Activated T-helper 9 cell treated with anti-CD3 and anti-CD28 coated beads, Interleukin-2, amount 50 U/mL, for 16 hours (primary cell): Measurements from ENCODE around the gene HOXB3.

Experiments
- DNase-seq: peaks from one replicate; pipeline ENCODE4 v3.0.0-alpha.2; 2020; ENCODE audit warnings: low read depth

The HOXB3 gene

GRCh38 chr17:48586355-48587258 is 3.4 kb downstream of the HOXB3 start:
- DNase-seq: no peak

DNA sequence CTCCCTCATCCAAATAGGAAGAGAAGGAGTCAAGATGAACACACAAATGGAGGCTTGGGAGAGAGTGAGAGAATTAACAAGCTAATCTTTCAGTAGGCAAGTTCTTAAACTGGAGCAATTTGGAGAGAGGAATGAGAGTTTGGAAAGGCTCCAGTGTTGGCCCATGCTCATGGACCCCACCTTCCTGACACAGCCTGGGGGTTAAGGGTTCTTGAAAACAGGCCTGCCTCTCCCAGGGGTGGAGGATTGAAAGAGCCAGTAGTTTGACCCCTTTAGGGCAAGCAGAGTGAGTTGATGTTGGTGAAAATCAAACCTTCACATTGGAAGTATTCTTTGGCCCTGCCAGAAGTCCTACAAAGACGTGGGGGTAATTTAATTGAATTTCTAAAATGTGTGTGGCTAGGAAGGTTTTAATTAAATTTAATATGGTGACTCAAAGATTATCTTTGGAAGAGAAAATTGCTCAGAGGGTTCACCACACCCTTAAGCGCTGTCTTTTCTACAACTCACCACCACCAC is 5.8 kb downstream of the HOXB3 start:
- DNase-seq: no peak

DNA sequence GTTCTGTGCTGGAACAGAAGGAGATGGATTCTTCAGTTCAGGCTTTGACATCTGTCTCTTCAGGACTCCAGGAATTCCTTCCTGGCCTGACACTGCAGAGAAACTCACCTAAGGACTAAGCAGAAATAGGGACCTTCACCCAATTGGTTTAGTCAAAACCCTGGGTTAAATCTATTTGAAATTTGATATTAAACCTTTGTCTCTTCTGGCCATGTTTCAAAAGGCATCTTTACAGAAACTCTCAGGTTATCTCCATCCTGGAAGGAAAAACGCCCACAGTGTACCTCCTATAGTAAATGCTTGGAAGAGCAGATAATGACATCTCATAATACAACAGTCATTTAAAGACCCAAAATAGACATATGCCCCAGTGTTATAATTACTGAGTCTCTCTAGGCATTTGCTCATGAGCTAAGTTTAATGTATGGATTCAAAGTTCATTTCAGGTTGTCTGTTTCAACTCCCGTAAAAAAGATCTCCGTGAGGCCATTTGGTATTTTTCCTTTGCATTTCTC is 6.3 kb downstream of the HOXB3 start:
- DNase-seq: no peak

- DNase-seq: no peak
These were observed 7.3 kb downstream of the HOXB3 start for GRCh38 chr17:48582750-48583069.

DNA sequence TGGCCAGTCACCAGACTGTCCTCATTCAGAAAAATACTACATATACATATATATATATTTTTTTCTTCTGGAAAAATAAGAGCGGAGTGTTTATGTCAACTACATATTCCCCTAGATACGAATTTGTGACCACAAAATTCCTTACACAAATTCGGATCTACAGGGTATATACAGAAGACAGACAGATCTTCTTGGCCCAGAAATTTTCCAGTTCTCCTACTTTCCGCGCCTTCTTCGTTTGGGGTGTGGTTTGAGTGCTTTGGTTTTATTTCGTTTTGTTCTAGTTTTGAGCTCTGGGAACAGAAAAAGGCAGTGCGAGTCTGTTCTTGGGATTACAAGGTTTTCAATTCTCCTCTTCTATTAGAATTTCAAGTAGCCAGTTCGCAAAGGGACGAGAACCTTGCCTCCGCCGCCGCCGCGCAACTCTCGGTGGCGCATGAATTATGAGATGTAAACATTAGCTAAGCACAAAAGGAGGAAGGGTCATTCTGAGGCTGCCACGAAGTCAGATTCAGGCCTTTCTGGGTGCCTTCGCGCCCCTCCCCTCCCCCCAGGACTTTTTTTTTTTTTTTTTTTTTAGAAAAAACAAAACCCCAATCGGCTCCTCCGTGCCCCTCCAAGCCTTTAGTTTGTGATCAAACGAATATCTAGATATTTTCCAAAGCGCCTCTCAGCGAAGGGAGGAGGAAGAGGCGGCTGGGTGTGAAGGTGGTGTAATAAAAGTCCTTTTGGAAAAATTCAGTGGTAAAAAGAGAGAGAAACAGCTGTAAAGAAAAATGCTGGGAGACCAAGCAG is 10.1 kb downstream of the HOXB3 start:
- no peak for DNase-seq

GRCh38 chr17:48579471-48579759 is 10.6 kb downstream of the HOXB3 start:
- DNase-seq: no peak

DNA sequence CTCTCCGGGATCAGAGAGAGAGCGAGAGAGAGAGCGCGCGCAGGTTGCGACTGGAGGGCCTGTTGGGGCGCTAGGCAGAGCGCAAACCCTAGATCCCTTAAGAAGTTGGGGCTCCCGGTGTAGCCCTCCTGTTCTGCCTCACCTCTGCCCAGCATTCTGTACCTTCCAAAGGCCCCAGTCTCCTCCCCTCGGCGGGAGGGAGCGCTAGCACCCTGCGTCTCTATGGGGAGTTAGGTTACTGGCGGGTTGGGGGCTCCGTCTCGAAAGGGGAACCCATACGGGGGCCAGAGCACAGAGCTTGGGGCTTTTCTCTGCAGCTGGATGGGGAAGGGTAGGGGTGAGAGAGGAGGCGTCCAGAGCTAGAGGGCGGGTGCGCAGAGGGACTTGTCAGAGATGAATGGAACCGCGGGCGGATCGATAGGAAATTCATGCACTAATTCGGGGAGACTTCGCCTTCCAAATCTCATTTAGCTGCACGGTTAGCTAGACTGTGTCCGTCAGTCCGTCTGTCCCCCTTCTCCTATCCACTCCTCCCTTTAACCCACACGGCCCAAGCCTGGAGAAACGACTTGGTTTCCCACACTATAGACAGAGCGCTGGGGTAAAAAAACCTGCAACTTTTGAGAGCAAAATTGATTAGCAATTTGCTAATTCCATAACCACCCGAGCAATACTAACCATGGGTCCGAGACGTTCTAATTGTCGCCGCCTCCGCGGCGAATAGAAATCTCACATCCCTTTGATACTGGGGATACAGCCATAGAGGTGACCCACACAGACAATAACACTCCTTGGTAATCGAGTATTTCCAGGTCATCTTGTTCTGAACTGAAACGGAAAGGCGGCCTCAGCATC is 11.2 kb downstream of the HOXB3 start:
- no peak for DNase-seq

GRCh38 chr17:48577946-48578615 is 12.0 kb downstream of the HOXB3 start, which contains the start of gene HOXB4:
Gene HOXB4, minus strand, starts transcription at chr17:48578350. Its CDS starts 31 bp downstream, at chr17:48578319.
- peak; percentile 52 for DNase-seq

- DNase-seq: no peak
These were observed 12.6 kb downstream of the HOXB3 start for GRCh38 chr17:48577330-48577945.

GRCh38 chr17:48576479-48577309 is 13.3 kb downstream of the HOXB3 start:
- no peak for DNase-seq

- DNase-seq: no peak
These were observed 14.2 kb downstream of the HOXB3 start for GRCh38 chr17:48575673-48576478.

GRCh38 chr17:48575066-48575582 is 14.9 kb downstream of the HOXB3 start:
- DNase-seq: no peak

GRCh38 chr17:48574505-48575065 is 15.5 kb downstream of the HOXB3 start:
- DNase-seq: no peak

GRCh38 chr17:48571826-48572417 is 18.1 kb downstream of the HOXB3 start:
- DNase-seq: no peak

GRCh38 chr17:48571024-48571818 is 18.8 kb downstream of the HOXB3 start:
- no peak for DNase-seq

DNA sequence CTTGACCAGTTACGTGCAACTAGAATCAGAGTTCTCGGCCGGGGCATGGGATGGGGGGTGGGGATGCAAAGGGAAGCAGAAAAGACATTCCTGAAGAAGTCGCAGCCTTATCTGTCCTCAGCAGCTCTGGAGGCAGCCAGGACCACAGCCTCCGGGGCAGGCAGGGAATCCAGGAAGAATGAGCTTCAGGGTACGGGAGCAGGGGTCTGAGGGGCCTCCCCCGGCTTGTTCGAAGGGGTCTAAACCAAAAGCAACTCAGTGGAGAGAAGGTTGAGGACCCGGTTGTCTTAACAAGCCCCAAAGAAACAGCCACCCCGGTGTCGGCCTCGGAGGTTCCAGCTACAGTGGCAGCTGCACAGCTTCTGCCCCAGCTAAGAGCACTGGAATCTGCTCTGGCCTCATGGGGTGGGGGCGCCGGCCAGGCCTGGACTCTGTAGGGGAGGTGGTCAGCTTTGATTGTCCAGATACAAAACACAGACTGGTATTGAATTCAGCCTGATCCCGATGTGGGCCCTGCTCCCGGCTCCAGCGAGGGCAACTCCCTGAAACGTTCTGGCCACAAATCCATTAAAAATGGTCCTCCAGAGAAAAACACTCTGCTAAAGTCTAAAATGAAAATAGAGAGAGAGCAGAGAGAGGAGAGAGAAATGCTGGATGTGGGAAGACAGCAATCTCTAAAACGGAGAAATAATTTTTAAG is 19.6 kb downstream of the HOXB3 start:
- DNase-seq: no peak
